ENCODE data around the gene IFNGR2.

The IFNGR2 gene

GRCh38 chr21:33437140-33437539 is 33.9 kb downstream of the IFNGR2 start:
- TF ChIP-seq CTCF (IDR thresholded peaks at IDR 0.05): no peak

DNA sequence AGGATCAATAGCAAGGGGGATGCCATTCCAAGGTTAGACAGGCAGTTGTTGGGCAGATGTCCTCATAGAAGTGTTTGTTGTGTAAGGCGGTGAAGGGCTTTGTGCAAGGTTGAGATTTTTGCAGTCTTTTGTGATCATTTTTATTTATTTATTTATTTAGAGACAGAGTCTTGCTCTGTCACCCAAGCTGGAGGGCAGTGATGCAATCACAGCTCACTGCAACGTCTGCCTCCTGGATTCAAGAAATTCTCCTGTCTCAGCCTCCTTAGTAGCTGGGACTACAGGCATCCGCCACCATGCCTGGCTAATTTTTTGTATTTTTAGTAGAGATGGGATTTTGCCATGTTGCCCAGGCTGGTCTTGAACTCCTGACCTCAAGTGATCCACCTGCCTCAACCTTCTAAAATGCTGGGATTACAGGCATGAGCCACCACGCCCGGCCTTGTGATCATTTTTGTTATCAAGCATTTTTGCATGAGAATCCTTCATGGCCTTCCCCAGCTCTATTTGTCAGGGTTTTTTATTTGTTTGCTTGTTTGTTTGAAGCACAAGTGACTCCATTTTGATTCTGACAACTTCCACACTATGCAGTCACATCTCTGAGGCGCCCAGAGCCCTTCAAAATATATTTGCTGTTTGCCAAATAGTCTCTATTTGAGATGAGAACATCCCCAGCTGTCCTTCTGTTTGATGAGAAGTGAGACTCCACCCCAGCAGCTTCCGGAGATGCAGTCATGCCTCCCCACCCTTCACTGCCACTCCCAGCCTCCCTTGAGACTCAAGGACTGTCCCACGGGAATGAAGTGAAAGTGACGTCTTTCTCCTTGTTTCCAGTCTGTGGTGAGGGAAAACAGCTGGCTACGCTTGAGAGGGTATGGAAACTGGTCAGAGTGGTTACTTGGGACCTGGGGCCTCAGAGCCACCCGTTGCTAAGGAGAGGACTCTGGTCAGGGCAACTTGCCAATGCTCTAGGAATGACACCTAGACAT is 38.6 kb downstream of the IFNGR2 start:
- no peak for TF ChIP-seq CTCF (IDR thresholded peaks at IDR 0.05)

DNA sequence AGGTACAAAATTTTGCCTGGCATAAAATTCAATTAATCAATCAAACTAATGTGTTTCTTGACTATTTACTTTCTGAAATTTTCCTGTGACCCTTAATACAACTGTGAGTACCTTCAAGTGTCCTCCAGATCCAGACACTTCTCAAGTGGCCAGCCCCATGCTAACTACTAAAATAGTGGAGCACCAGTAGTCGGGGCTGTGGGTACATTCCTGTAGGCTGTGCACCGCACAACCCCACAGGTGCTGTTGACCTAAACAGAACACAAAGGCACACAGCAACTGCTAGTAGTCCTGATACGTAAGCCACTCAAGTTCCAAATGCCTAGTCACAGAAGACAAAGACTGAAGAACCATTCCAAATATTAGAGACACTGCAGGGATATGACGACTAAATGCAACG is 40.0 kb downstream of the IFNGR2 start:
- TF ChIP-seq CTCF (IDR thresholded peaks at IDR 0.05): no peak

DNA sequence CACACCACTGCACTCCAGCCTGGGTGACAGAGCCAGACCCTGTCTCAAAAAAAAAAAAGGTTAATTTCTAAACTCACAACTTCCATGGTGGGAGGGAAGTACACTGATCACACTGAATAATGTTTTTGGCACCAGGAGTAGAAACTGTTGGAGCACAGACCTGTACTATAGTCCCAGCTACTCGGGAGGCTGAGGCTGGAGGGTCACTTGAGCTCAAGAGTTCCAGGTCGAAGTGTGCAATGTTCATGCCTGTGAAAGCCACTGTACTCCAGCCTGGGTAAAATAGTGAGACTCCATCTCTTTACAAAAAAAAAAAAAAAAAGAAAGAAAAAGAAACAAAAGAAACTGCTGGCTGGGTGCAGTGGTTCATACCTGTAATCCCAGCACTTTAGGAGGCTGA is 41.3 kb downstream of the IFNGR2 start:
- TF ChIP-seq CTCF (IDR thresholded peaks at IDR 0.05): no peak

- TF ChIP-seq CTCF (IDR thresholded peaks at IDR 0.05): no peak
Observed at GRCh38 chr21:33449616-33450015, 46.4 kb downstream of the IFNGR2 start.

GRCh38 chr21:33451634-33452071 is 48.4 kb downstream of the IFNGR2 start:
- TF ChIP-seq CTCF (IDR thresholded peaks at IDR 0.05): no peak

DNA sequence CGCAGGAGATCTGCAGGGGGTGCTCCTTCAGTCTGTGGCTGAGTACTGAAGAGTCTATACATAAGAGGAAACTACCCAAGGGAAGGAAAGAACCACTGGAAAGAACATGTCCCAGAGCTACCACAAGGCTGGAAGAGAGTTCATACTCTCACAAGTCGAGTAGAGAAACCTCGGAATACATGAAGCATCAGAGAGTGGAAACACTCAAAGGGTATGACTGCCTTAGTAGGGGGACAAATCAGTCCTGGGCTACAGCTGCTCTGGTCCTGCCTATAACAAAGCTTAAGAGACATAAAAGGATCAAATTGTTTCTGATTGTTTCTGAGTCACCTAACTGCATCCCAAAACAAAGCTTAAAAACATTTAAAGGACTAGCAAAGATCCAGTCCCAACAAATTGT is 49.1 kb downstream of the IFNGR2 start:
- no peak for TF ChIP-seq CTCF (IDR thresholded peaks at IDR 0.05)

Measured in LNCAP (cell line).